ENCODE data around the gene CCDC73. TPM values are rescaled to one million over a fixed set of nuclear protein-coding genes. Genes with fewer than 3 reads are reported as not detected.

CCDC73 gene
- total and polyA plus RNA-seq, 4 donors: not detected

Other genes with a start within 250 kb of the CCDC73 start
- gene EIF3M, start 210.8 kb downstream of the CCDC73 start, total RNA-seq: 100 to 1,000 TPM; 136 to 140 TPM
- gene EIF3M, start 210.8 kb downstream of the CCDC73 start, polyA plus RNA-seq: 100 to 1,000 TPM; 230 to 357 TPM
- 1 to 10 TPM; 2.0 TPM for gene PRRG4, start 35.3 kb upstream of the CCDC73 start, total RNA-seq
- 1 to 10 TPM in 1 of 2 donors, under 1 TPM in 1; 0.26 to 2.1 TPM for gene PRRG4, start 35.3 kb upstream of the CCDC73 start, polyA plus RNA-seq
- gene QSER1, start 98.1 kb upstream of the CCDC73 start, total RNA-seq: 10 to 100 TPM; 22.1 to 34.3 TPM
- 1 to 10 TPM; 2.5 to 3.9 TPM for gene QSER1, start 98.1 kb upstream of the CCDC73 start, polyA plus RNA-seq
- gene DEPDC7, start 221.2 kb upstream of the CCDC73 start, total RNA-seq: 1 to 10 TPM in 1 of 2 donors, under 1 TPM in 1; 0.78 to 2.6 TPM
- gene DEPDC7, start 221.2 kb upstream of the CCDC73 start, polyA plus RNA-seq: 1 to 10 TPM in 1 of 2 donors, under 1 TPM in 1; 0.31 to 6.4 TPM
- 10 to 100 TPM; 35.2 to 39.4 TPM for gene TCP11L1, start 244.9 kb upstream of the CCDC73 start, total RNA-seq
- gene TCP11L1, start 244.9 kb upstream of the CCDC73 start, polyA plus RNA-seq: 10 to 100 TPM; 10.8 to 12.1 TPM